Fibroblast of skin of right quadriceps (primary cell): ENCODE measurements around the gene RPS6KL1.

Experiments
- DNase-seq: peaks from one replicate; pipeline ENCODE4 v3.0.0-alpha.2; 2013

Gene RPS6KL1

GRCh38 chr14:74922752-74923401 lies at the start of gene RPS6KL1:
Gene RPS6KL1, minus strand, starts transcription at chr14:74923260. Its CDS starts 1,719 bp downstream, at chr14:74921541.
- peak; percentile 55 for DNase-seq

DNA sequence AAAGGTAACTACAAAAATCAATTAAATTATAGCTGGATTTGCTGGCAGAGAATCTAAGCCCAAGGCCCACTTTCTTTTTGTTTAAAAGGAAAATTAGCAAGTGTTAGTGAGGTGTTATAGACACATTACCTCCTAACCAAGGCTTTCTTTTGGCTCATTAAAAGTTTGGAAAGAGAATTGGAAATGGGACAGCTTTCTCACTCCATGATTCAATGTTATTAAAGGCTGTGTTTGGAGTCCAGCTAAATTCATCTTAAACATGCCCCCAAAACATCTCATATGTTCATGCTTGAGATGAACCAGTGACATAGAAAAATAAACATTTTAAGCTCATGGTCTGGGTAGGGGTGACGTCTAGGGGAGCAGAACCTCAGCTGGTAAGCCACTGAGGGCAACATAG lies 45.8 kb upstream of the RPS6KL1 start:
- no peak for DNase-seq

DNA sequence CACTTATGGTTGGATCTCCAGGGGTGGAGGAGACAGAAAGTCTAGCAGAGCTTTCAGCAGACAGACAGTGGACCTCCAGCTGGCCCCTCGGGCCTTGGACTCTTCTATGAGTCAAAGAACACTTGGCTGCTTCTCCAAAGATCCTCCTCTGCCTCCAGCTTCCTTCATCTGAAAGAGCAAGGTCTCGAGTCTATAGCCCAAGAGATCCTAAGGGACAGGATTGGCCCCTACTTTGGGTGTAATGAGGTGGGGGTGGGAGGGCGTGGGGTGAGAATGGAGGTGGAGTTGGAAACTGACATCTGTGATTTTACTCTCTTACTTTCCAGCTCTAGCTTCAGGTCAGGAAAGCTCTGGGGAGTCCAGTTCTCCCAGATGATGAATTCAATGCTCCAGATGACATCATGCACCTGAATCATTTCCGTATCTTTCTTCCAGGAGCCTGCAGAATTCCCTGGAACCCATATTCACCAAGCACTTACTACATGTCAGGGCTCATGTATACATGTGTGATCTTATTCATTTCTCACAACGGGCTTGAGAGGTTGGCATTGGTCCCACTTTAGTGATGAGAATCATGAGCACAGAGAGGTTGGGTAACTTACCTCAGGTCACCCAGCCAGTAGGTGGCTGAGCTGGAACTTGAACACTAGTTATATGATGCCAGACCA lies 42.6 kb upstream of the RPS6KL1 start:
- peak; percentile 65 for DNase-seq

DNA sequence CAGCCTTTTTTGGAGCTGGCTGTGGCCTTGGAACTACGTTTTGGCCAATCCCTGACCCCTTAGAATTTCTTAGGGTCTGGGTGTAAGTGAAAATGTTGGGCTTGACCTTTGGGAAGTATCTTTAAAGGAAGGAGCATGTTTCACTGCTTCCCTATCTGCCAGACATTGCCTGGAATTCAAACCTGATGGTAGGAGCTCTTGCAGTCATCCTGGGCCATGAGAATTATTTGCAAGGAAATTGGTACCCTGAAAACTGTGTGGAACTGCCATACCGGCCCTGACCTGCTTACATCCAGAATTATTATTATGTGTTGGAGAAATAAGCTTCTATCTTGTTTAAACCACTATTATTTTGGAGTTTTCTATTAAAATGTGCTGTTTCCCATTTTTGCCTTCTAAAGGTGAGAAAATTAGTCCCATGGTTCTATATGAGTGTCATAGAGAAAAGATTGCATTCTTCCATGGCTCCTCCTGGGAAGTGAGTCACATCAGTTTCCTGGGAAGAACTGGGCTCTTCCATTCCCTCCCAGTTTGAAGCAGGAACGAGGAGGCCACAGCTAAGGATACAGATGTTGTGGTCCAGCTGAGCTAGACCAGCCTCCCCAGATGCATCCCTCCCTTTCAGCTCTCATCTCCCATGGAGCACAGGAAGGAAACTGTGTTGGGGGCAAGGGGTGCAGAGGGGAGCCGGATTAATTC lies 41.9 kb upstream of the RPS6KL1 start:
- peak; percentile 65 for DNase-seq

- DNase-seq, result peak; percentile 64
These were observed 40.7 kb upstream of the RPS6KL1 start for GRCh38 chr14:74963705-74964271.

DNA sequence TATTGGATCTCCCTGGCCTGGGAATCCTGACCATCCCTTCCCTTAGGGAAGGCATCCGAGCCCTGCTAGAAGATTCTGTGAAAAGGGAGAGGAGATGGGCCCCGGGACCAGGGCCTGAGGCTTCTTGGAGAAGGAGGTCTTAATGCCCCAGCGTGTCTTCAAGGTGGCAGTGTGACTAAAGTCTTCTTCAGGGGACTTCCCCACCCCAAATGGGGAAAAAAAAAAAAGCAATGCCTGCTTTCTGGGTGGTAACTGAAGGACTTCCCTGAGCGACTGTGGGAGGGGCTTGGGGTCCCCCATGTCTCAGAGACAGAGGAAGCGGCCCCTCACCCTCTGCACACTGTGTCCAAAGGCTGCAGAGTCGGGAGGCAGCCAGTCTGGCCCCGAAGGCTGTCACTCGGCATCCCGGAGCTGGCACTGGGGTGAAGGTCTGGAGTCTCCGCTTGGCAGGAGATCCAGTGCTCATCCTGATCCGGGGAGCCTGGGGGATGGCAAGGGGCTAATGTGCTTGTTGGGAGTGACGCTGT lies 40.2 kb upstream of the RPS6KL1 start:
- no peak for DNase-seq

DNA sequence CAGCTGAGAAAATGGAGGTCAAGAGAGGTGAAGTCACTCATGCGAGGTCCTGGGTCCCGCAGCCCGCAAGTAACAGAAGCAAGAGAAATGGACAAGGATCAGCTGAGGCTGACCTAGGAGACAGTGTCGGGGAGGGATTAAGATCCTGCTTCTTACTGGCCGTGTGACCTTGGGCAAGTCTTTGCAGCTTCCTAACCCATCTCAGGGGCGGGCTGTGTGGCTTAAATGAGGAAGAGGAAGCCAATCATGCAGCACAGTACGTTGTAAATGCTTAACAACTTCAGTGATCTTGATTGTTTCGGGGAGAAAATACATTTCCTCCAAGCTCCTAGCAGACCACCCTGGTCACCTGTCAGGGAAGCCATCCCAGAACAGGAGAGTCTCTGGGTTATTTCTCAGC lies 39.4 kb upstream of the RPS6KL1 start:
- no peak for DNase-seq

DNA sequence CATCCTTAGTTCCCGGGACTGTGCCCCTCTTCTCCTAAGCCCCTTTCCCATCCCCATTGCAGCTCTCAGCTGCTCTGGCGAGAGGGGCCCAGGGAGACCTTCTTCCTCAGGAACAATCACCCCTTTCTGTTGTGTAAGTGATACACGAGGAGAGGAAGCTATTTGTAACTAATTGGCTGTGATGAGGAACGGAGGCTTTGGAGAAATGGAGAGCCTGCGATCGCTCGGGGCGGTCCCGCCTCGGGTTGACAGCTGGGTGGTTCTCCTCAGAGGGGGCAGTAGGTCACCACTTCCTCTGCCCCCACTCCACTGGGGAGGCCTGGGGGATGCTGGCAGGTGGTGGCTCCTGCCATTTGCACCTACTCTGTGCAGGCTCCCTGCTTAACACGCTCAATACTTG lies 39.0 kb upstream of the RPS6KL1 start:
- DNase-seq, result no peak

GRCh38 chr14:74961238-74961911 lies 38.3 kb upstream of the RPS6KL1 start:
- no peak for DNase-seq

GRCh38 chr14:74960736-74961135 lies 37.7 kb upstream of the RPS6KL1 start:
- DNase-seq, result no peak

DNA sequence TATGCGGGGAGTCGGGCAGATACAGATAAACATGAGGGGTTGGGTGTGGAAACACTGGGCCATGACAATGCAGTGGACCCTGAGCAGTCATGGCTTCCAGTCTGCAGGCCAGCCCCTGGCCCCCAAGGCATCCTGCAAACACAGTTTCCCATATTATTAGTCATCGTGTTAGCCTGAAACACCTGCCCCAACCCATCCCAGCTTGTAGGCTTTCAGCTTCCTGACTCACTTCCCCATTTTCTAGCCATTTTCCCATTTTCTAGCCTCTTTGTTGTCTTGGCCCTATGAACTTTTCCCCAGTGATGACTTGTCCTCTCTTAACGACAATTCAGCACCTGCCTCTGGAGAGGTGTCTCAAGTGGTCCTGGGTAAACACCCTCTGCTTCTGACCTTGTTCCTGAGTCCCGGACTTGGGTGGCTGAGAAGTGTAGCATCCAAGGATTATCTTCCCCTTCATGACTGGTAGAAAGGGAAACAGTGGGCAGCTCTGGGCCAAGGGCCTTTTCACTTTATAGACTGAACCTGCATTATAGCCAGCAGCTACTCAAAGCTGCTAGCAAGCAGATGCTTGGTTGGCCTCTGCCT lies 36.6 kb upstream of the RPS6KL1 start:
- DNase-seq, result no peak

GRCh38 chr14:74956280-74957072 lies 33.4 kb upstream of the RPS6KL1 start:
- no peak for DNase-seq

GRCh38 chr14:74956027-74956279 lies 32.9 kb upstream of the RPS6KL1 start:
- DNase-seq, result no peak

DNA sequence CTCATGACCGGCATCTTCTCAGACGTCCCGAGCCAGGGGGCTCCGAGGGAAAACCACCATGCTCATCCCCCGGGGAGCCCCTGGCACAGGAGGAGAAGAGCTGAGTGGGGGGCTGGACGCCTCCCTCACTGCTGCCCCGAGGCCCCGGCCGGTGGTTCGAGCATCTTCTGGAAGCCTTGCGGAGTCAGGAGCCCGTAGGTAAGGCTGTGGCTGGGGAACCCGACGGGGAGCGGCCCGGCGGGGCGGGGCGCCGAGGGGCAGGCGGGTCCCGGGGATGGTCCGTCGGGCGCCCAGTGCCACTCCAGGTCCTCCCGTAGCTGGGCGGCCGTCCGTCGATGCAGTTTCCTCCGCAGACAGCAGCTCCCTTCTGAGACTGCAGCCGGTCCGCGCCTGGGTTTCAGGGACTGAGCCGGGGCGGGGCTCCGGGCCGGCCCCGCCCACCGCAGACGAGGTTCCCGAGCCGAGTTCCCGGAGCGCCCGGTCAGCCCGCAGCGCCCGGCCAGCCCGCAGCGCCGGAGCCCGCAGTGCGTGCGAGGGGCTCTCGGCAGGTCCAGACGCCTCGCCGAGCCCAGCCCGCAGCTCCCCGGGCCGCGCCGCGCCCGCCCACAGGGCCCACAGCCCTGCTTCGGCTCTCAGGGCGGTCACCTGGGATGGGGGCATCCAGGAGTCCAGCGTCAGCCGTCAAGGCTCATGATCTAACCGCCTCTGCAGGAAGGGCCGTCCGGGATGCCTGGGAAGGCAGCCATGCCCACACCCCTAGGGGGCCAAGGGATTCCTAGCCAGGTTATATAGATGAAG lies 32.4 kb upstream of the RPS6KL1 start, which contains the start of gene PGF:
TSS of gene PGF (minus strand) at position 369 of the 798 bp plus-strand sequence. CDS start at position 14, 355 bp downstream.
- DNase-seq, result peak; percentile 36

- DNase-seq, result no peak
These were observed 31.8 kb upstream of the RPS6KL1 start for GRCh38 chr14:74954947-74955228.

GRCh38 chr14:74954232-74954946 lies 31.3 kb upstream of the RPS6KL1 start:
- no peak for DNase-seq

DNA sequence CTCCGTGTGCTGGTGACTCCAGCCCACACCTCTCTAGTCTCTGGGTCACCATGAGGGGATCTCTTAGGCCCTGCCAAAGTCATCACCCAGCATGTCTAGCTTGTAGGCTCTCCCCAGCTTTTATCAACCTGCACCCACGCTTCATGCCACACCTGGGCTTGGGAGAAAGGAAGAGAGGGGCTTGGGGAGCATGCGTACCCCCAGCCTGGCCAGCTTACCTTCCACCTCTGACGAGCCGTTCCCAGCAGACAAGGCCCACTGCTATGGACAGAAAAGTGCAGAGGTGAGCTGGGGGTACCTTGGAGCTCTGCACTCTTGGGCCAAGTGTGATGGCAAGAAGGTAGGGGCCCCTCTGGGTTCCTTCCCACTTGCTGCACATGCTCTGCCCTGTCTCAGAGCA lies 30.6 kb upstream of the RPS6KL1 start:
- no peak for DNase-seq

GRCh38 chr14:74952697-74953484 lies 29.8 kb upstream of the RPS6KL1 start:
- no peak for DNase-seq

DNA sequence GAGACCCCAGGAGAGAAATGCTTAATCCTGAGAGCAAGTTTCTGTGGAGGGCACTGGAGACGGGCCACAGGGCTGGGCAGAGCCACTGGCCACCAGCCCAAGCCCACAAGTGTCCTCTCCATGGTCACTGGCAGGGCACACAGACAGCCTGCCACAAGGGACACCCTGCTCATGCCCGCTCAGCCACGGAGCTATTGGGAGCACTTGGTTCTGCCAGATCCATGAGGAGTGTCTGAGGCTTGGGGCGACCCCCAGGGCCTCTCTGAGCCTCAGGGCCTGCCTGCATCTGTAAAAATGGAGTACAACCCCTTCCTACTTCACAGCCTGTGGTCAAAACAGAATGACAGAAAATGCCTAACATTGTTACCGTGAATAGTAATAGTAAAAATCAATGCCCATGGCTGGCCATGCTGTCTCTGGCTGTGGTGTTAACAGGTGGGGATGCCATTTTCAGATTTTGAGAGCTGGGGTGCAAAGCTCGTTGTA lies 29.2 kb upstream of the RPS6KL1 start:
- no peak for DNase-seq
